ENCODE measurements around the gene UBE2O. TPM values are rescaled to one million over a fixed set of nuclear protein-coding genes. Genes with fewer than 3 reads are reported as not detected.

UBE2O gene
- total RNA-seq, 4 donors from 2014 or later = 20.5 to 75.1 (median 31.6) TPM

DNA sequence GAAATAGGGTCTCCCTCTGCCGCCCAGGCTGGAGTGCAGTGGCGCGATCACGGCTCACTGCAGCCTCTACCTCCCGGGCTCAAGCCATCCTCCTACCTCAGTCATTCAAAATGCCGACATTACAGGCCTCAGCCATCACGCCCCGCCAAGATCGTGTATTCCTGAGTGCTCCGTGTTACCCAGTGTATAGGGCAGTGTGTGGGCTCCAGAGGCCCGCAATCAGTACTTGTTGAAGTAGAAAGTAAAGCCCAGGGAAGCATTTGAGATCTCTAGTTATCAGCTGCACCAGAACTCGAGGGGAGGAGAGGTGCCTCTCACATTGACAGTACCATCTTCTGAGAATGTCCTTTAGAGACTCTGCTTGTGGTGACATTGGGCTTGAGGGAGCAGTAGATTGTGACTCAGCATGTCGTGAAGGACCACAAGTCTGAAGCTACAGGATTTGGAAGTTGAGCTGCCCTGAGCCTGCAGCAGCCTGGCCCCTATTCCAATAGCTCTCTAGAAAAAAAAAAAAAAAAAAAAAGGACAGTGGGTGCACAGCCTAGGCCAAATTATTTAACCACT lies 98.1 kb downstream of the UBE2O start:
- no peaks in the 10 kb centered on the region for H3K9me3 ChIP-seq
- peaks cover 0 to 16% (median 0%) of the 10 kb centered on the region in 4 donors for H3K4me1 ChIP-seq
- no peaks in the 10 kb centered on the region for H3K36me3 ChIP-seq
- no peak for TF ChIP-seq POLR2A (IDR thresholded peaks at IDR 0.05)
- TF ChIP-seq, protein P1, sequence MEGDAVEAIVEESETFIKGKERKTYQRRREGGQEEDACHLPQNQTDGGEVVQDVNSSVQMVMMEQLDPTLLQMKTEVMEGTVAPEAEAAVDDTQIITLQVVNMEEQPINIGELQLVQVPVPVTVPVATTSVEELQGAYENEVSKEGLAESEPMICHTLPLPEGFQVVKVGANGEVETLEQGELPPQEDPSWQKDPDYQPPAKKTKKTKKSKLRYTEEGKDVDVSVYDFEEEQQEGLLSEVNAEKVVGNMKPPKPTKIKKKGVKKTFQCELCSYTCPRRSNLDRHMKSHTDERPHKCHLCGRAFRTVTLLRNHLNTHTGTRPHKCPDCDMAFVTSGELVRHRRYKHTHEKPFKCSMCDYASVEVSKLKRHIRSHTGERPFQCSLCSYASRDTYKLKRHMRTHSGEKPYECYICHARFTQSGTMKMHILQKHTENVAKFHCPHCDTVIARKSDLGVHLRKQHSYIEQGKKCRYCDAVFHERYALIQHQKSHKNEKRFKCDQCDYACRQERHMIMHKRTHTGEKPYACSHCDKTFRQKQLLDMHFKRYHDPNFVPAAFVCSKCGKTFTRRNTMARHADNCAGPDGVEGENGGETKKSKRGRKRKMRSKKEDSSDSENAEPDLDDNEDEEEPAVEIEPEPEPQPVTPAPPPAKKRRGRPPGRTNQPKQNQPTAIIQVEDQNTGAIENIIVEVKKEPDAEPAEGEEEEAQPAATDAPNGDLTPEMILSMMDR (IDR thresholded peaks at IDR 0.05) = no peak
- H3K27me3 ChIP-seq = no peaks in the 10 kb centered on the region
- DNase-seq = no peak
- no peak overlapping the region for H3K27ac ChIP-seq
- peak overlapping the region in 1 of 4 donors; percentile 91 for H3K4me3 ChIP-seq

DNA sequence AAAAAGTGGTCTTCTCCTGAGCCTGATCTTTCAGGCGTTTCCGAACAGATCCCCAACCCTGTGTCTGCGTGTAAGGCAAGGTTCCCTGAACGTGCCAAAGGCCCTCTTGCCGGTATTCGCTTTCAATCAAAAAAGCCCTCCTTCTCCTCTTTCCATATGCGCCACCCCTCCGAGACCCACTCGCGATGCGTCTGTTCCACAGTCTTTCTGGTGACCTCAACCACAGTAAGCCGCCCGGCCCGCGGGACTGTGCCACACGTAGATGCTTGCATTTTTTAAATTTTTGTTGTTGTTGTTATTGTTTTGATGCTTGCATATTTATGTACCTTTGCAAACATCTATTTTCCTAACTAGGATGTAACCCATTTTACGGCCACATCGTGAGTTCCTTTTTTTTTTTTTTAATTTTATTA lies 98.6 kb downstream of the UBE2O start:
- H3K27me3 ChIP-seq = no peaks in the 10 kb centered on the region
- H3K27ac ChIP-seq = peak overlapping the region; percentile 76 to 88 (median 86)
- no peak for DNase-seq
- peaks cover 0 to 16% (median 0%) of the 10 kb centered on the region in 4 donors for H3K4me1 ChIP-seq
- TF ChIP-seq POLR2A (IDR thresholded peaks at IDR 0.05) = no peak
- TF ChIP-seq, protein P1 (IDR thresholded peaks at IDR 0.05) = peak in 1 of 6 experiments; percentile 1
- peak overlapping the region; percentile 83 to 95 (median 92) for H3K4me3 ChIP-seq
- no peaks in the 10 kb centered on the region for H3K9me3 ChIP-seq
- H3K36me3 ChIP-seq = no peaks in the 10 kb centered on the region

DNA sequence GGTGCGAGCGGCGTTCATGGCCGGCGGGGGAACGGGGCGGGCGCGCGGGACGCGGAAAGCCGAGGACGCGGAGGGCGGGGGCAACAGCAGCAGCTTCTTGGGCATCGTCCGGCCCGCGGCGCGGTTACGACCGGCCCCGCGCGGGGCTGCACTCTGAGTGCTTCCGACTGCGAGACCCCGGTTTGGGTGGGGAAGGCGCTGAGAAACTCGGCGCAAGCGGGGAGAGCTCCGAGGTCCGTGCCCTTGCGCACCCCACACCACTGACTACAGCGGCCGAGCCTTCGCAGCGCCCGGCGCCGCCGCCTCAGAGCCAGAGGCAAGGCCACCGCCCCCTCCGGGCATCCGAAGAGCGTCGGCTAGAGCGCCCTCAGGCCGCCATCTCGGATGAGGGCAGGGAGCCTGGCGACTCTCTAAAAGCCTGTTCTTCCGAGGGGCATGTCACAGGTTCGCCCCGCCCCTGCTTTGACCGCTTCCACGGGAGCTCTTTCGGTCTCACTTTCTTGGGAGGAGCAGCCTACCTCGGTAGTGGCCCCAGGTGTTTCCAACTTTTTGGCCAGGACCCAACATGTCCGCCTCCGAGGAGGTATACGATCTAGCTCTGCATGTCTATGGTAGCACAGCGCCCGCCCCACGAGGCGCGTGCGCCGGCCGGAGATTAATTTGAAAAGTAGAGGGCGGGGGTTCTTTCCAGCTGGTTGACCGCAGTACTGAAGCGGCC lies 99.2 kb downstream of the UBE2O start, which contains the start of gene PRPSAP1:
Gene PRPSAP1 (minus strand): TSS at position 318 of the 718 bp plus-strand sequence. CDS start 213 bp downstream, at position 105.
- Histone ChIP-seq H3K27me3 (no peaks in the 10 kb centered on the region), H3K4me1 (peaks cover 0 to 16% (median 0%) of the 10 kb centered on the region in 4 donors), H3K4me3 (peak within 1 kb of the TSS; percentile 83 to 95 (median 92)), H3K27ac (peak within 1 kb of the TSS; percentile 76 to 88 (median 86)), H3K36me3 (no peaks in the 10 kb centered on the region), H3K9me3 (no peaks in the 10 kb centered on the region)
- peak; percentile 81 to 93 (median 93) for DNase-seq
- TF ChIP-seq, protein P1 (IDR thresholded peaks at IDR 0.05) = peak; percentile 13 to 57 (median 49)
- peak; percentile 66 to 85 for TF ChIP-seq POLR2A (IDR thresholded peaks at IDR 0.05)

DNA sequence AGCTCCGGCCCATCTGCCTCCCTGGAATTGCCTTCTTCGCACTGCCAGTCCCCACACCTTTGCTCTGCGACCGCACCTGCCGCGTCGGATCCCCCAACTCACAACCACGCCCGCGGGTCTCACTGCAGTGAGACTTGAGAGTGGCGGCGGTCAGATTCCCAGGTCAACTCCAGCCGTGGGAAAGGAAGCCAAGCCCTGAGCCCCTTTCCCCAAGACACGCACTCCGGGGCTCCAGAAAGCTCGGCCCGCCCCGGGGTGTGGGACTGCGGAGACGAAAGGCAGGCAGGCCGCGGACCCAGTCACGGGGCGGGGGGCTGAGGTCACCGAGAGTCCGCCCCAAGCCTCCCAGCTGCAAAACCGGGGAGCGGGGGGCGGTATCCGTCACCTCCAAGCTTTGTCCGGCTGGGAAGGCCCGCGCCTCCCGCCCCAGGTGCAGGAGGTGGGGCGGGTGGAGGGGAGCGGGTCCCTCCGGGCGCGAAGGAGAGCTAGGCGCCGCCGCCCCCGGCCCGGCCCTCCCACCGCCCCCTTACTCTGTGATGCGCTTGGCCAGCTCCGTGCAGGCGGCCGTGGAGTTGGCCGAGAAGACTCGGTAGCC lies 99.9 kb downstream of the UBE2O start:
- Histone ChIP-seq H3K4me3 (peak overlapping the region; percentile 83 to 95 (median 92)), H3K36me3 (peaks cover 0 to 2% (median 0%) of the 10 kb centered on the region in 3 donors), H3K27me3 (no peaks in the 10 kb centered on the region), H3K9me3 (no peaks in the 10 kb centered on the region), H3K4me1 (peaks cover 0 to 16% (median 0%) of the 10 kb centered on the region in 4 donors), H3K27ac (peak overlapping the region; percentile 76 to 88 (median 86))
- no peak for DNase-seq
- no peak for TF ChIP-seq POLR2A (IDR thresholded peaks at IDR 0.05)
- TF ChIP-seq, protein P1 (IDR thresholded peaks at IDR 0.05) = no peak

DNA sequence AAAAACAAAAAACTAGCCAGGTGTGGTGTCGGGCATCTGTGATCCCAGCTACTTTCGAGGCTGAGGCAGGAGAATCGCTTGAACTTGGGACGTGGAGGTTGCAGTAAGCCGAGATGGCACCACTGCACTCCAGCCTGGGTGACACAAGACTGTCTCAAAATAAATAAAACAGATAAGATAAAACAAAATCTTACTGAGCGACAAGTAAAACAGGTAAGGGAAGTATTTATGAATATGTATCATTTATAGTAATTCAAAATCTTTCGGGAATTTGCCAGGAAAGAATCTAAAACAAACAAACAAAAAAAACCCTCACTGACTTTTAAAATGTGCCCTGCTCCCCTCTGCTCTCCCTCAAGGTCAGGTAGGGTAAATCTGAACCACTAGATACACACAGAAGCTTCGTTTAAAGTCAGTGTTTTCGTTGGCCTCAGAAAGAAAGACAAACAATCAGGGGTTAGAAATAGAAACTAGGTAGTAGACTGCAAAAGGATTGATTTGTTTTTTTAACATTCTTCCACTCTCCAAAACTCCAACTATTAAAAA lies 101.4 kb downstream of the UBE2O start:
- Histone ChIP-seq H3K27me3 (no peaks in the 10 kb centered on the region), H3K4me3 (no peak overlapping the region), H3K27ac (no peak overlapping the region), H3K9me3 (no peaks in the 10 kb centered on the region), H3K4me1 (peaks cover 0 to 16% (median 0%) of the 10 kb centered on the region in 4 donors), H3K36me3 (peaks cover 0 to 17% (median 0%) of the 10 kb centered on the region in 3 donors)
- TF ChIP-seq, protein P1 (IDR thresholded peaks at IDR 0.05) = no peak
- TF ChIP-seq POLR2A (IDR thresholded peaks at IDR 0.05) = no peak
- DNase-seq = no peak

Data from Peyer's patch (tissue), 4 donors.